A673 (cell line): ENCODE data around the gene BTBD9. TPM values are rescaled to one million over a fixed set of nuclear protein-coding genes. Genes with fewer than 3 reads are reported as not detected.

Experiments
- BruUV-seq: library from RNA; stranded (reverse); fragments of 400-500 nt; replicated peaks from 2 replicates; lab custom pipeline; 2021; lab: Mats Ljungman, UMichigan
- CTCF ChIA-PET: fragments of 300-600 bp; sonication (Branson Sonifier 250); formaldehyde crosslinking; loops from one replicate; lab custom pipeline; 2022; ENCODE audit warnings: antibody characterized with exemption; lab: Charles Lee
- POLR2A ChIA-PET: fragments of 300-600 bp; sonication (Branson Sonifier 250); formaldehyde crosslinking; loops from one replicate; lab custom pipeline; 2022; ENCODE audit warnings: antibody characterized with exemption; ENCODE audit not compliant: low non-redundant PET; lab: Charles Lee
- DNase-seq: peaks from one replicate; pipeline ENCODE4 v3.0.0-alpha.2; 2015; ENCODE audit warnings: low spot score
- H3K27ac ChIP-seq: fragments of 200-600 bp; sonication (generic); 2 replicates; pipeline ENCODE4 v1.5.1; 2016; ENCODE audit warnings: mixed run types, low read depth, mild to moderate bottlenecking, mixed read lengths, antibody characterized with exemption, low read length; ENCODE audit not compliant: poor library complexity, severe bottlenecking
- H3K27me3 ChIP-seq: fragments of 200-600 bp; sonication (generic); replicated peaks from 2 replicates; pipeline ENCODE4 v1.6.1; 2017; ENCODE audit warnings: mixed run types, low read depth, mild to moderate bottlenecking, mixed read lengths, antibody characterized with exemption, low read length; ENCODE audit not compliant: insufficient read depth, poor library complexity
- H3K36me3 ChIP-seq: fragments of 200-600 bp; sonication (generic); 2 replicates; pipeline ENCODE4 v1.6.1; 2016; ENCODE audit warnings: mixed run types, mild to moderate bottlenecking, mixed read lengths, antibody characterized with exemption, low read length; ENCODE audit not compliant: insufficient read depth, poor library complexity, severe bottlenecking
- H3K4me1 ChIP-seq: fragments of 200-600 bp; sonication (generic); 2 replicates; pipeline ENCODE4 v1.6.1; 2017; ENCODE audit warnings: mixed run types, mild to moderate bottlenecking, mixed read lengths, antibody characterized with exemption, low read length; ENCODE audit not compliant: insufficient read depth, poor library complexity, severe bottlenecking
- H3K4me3 ChIP-seq: fragments of 200-600 bp; sonication (generic); 2 replicates; pipeline ENCODE4 v1.5.1; 2016; ENCODE audit warnings: low read depth, mixed run types, mild to moderate bottlenecking, mixed read lengths, low read length; ENCODE audit not compliant: poor library complexity, severe bottlenecking
- H3K9me3 ChIP-seq: fragments of 200-600 bp; sonication (generic); 2 replicates; pipeline ENCODE4 v1.6.1; 2016; ENCODE audit warnings: mixed run types, low read depth, mild to moderate bottlenecking, mixed read lengths, antibody characterized with exemption, low read length; ENCODE audit not compliant: poor library complexity, severe bottlenecking
- CTCF ChIP-seq: fragments of 300-800, 200-600 bp; sonication (generic); conservative IDR thresholded peaks from 2 replicates; pipeline ENCODE4 v1.5.1; 2017; ENCODE audit warnings: low read depth, mild to moderate bottlenecking, antibody characterized with exemption, low read length, moderate library complexity, mixed read lengths
- EZH2 ChIP-seq: fragments of 200-600 bp; sonication (generic); IDR thresholded peaks from 2 replicates; pipeline ENCODE4 v1.6.1; 2017; ENCODE audit warnings: borderline replicate concordance, low read depth, mild to moderate bottlenecking, mixed read lengths, antibody characterized with exemption, low read length; ENCODE audit not compliant: poor library complexity, severe bottlenecking
- intact Hi-C: fragments of 100-400 bp; cut with micrococcal nuclease; formaldehyde crosslinking; loops from one replicate; pipeline ENCODE4 v1.10.0; 2022; ENCODE audit not compliant: unreplicated experiment
- total RNA-seq: library from RNA; stranded (reverse); gene quantifications from 2 replicates; pipeline ENCODE4 v1.2.3, GENCODE V29; 2021

BTBD9 gene
- total RNA-seq, 1 experiment from 2014 or later = 8.0 TPM

GRCh38 chr6:38432479-38432878 is 207.2 kb downstream of the BTBD9 start:
- no peaks in the 10 kb centered on the region for H3K9me3 ChIP-seq
- ChIA-PET POLR2A (no interaction called here), CTCF (no interaction called here)
- no peak overlapping the region for H3K27ac ChIP-seq
- no peak for DNase-seq
- no peak overlapping the region for H3K4me3 ChIP-seq
- intact Hi-C loops = no loop called here
- TF ChIP-seq EZH2 (no peak), CTCF (no peak)
- no peaks in the 10 kb centered on the region for H3K27me3 ChIP-seq
- no peaks in the 10 kb centered on the region for H3K4me1 ChIP-seq
- no TSS peak for BruUV-seq
- H3K36me3 ChIP-seq = no peaks in the 10 kb centered on the region

- H3K9me3 ChIP-seq = no peaks in the 10 kb centered on the region
- ChIA-PET CTCF (no interaction called here), POLR2A (no interaction called here)
- H3K4me1 ChIP-seq = no peaks in the 10 kb centered on the region
- DNase-seq = no peak
- no peak overlapping the region for H3K27ac ChIP-seq
- intact Hi-C loops = no loop called here
- no TSS peak for BruUV-seq
- TF ChIP-seq CTCF (no peak), EZH2 (no peak)
- H3K36me3 ChIP-seq = no peaks in the 10 kb centered on the region
- H3K4me3 ChIP-seq = no peak overlapping the region
- H3K27me3 ChIP-seq = no peaks in the 10 kb centered on the region
These were observed 207.7 kb downstream of the BTBD9 start for GRCh38 chr6:38432079-38432478.

- intact Hi-C loops = no loop called here
- Histone ChIP-seq H3K4me1 (no peaks in the 10 kb centered on the region), H3K4me3 (no peak overlapping the region), H3K27me3 (no peaks in the 10 kb centered on the region), H3K27ac (no peak overlapping the region), H3K9me3 (no peaks in the 10 kb centered on the region), H3K36me3 (no peaks in the 10 kb centered on the region)
- CTCF ChIA-PET = no interaction called here
- DNase-seq = no peak
- TF ChIP-seq EZH2 (no peak), CTCF (no peak)
- no TSS peak for BruUV-seq
- POLR2A ChIA-PET = no interaction called here
These were observed 210.2 kb downstream of the BTBD9 start for GRCh38 chr6:38429546-38429945.
